Skeletal muscle satellite cell (primary cell): Measurements from ENCODE around the gene NFIB.

Source experiments
- H3K27me3 ChIP-seq: 2 replicates; pipeline ENCODE4 v1.7.0; 2013; ENCODE audit warnings: low read length; ENCODE audit not compliant: control insufficient read depth, insufficient read depth
- H3K36me3 ChIP-seq: 2 replicates; pipeline ENCODE4 v1.7.0; 2013; ENCODE audit warnings: mild to moderate bottlenecking, control low read depth, low read length; ENCODE audit not compliant: insufficient read depth
- H3K4me1 ChIP-seq: 2 replicates; pipeline ENCODE4 v1.7.0; 2013; ENCODE audit warnings: low read length; ENCODE audit not compliant: control insufficient read depth, insufficient read depth
- H3K4me2 ChIP-seq: 2 replicates; pipeline ENCODE4 v1.7.0; 2013; ENCODE audit warnings: mild to moderate bottlenecking, low read length
- H3K4me3 ChIP-seq: 2 replicates; pipeline ENCODE4 v1.7.0; 2013; ENCODE audit warnings: low read length
- H3K9ac ChIP-seq: 2 replicates; pipeline ENCODE4 v1.7.0; 2013; ENCODE audit warnings: mild to moderate bottlenecking, low read depth, low read length, moderate library complexity
- H3K9me3 ChIP-seq: replicated peaks from 2 replicates; pipeline ENCODE4 v1.7.0; 2013; ENCODE audit warnings: mild to moderate bottlenecking, control low read depth, low read length

The NFIB gene

DNA sequence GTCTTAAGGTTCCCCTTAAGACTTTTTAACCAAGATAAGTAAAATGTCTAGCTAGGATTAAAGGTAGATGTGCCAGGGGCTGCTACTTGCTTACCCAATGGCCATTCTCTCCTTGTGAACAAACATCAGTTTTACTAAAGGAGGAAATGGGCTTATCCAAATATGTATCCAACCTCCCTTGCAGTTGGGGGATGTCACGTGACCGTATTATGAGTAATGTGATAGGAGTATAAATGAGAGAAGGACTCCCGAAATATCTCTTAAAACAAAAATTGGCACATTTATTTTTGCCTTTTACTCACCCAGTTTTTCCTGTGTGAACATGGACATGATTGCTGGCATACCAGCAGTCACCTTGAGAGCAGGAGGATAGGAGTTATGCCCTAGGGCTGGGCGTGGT, 247.9 kb downstream of the NFIB start:
- Histone ChIP-seq H3K4me3 (no peak overlapping the region), H3K9ac (no peak overlapping the region), H3K27me3 (no peaks in the 10 kb centered on the region), H3K4me2 (no peak overlapping the region), H3K9me3 (no peaks in the 10 kb centered on the region), H3K36me3 (no peaks in the 10 kb centered on the region), H3K4me1 (no peaks in the 10 kb centered on the region)

GRCh38 chr9:14064940-14065339, 249.0 kb downstream of the NFIB start:
- Histone ChIP-seq H3K4me2 (no peak overlapping the region), H3K9me3 (no peaks in the 10 kb centered on the region), H3K9ac (no peak overlapping the region), H3K27me3 (no peaks in the 10 kb centered on the region), H3K4me1 (no peaks in the 10 kb centered on the region), H3K36me3 (no peaks in the 10 kb centered on the region), H3K4me3 (no peak overlapping the region)

DNA sequence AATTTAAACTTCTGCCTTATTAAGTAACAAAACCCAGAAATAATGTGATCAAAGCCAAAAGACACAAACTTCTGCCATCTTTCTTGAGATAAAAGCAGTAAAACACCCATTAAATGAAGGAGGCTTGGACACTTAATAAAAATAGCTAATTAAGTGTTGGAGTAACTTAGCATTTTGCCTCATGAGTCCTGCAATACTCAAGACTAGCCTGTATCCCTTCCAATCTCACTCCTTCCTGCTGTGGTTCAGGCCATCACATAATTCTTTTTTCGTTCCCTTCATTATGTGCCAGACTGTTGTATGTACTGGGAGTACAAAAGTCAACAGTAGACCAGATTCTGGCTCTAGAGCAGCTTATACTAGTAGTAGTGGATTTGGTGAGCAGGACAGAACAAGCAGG, 250.2 kb downstream of the NFIB start:
- Histone ChIP-seq H3K36me3 (no peaks in the 10 kb centered on the region), H3K27me3 (no peaks in the 10 kb centered on the region), H3K4me3 (no peak overlapping the region), H3K4me1 (no peaks in the 10 kb centered on the region), H3K9me3 (no peaks in the 10 kb centered on the region), H3K4me2 (no peak overlapping the region), H3K9ac (no peak overlapping the region)

DNA sequence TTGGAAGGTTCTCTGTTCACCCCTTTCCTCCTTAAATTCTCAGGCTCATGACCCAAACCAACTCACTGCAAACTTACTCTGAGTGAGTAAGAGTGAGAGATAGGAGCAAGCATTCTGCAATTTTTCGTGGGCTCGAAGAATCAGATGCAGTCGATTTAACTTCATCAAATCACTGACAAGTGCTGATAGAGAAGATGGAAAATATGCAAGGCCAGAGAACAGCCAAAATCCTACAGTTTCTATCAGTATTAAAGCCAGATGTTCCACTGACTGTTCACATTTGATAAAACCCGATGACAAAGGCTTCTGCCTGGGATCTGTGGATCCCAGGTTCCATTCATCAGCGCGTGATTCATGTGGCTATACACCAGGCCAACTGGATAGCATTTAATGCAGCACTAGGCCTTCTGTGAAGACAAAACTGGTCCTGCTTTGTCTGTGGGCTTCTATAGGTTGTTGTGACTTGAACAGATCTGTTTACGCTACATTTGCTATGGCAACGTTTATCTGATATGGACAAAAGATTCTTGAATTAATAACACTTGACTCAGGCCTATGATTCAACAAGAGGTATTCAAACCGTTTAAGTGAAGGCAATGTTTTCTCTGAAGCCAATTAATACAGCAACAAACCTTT, 251.2 kb downstream of the NFIB start:
- Histone ChIP-seq H3K4me3 (no peak overlapping the region), H3K36me3 (no peaks in the 10 kb centered on the region), H3K9me3 (no peaks in the 10 kb centered on the region), H3K4me2 (no peak overlapping the region), H3K27me3 (no peaks in the 10 kb centered on the region), H3K9ac (no peak overlapping the region), H3K4me1 (peaks cover 3% of the 10 kb centered on the region)

DNA sequence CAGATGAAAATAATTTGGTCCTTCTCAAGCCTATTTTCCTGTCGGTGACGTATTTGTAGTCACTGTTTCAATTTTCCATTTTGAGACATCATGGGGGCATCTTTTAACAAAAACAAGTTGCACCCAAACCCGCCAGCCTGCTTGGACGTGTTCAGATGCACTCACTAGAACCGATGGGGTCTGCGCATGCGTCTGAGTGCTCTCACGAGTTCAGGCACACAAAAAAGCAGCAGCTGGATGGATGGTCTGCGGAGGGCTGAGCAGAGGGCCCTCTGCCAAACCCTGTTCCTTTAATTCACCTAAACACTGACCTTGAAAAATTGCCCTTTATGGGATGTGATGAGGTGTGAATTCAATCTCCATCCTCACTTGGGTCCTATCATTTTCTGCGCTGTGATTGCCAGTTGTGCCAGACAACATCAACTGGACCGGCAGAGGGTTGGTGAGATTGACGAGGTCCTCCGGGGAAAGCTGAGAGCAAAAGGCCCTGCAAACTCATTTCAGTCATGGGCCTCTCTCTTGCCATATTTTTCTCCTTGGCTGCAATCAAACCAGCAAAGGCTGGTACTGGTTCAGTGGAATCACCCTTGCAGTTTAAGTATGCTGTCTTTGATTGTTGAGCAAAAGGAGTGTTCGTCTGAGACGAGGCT, 251.9 kb downstream of the NFIB start:
- Histone ChIP-seq H3K4me1 (peaks cover 3% of the 10 kb centered on the region), H3K9ac (no peak overlapping the region), H3K36me3 (no peaks in the 10 kb centered on the region), H3K4me2 (no peak overlapping the region), H3K4me3 (no peak overlapping the region), H3K9me3 (no peaks in the 10 kb centered on the region), H3K27me3 (no peaks in the 10 kb centered on the region)

GRCh38 chr9:14058325-14058688, 255.6 kb downstream of the NFIB start:
- peaks cover 3% of the 10 kb centered on the region for H3K4me1 ChIP-seq
- no peaks in the 10 kb centered on the region for H3K27me3 ChIP-seq
- H3K36me3 ChIP-seq = no peaks in the 10 kb centered on the region
- H3K9me3 ChIP-seq = no peaks in the 10 kb centered on the region
- H3K9ac ChIP-seq = no peak overlapping the region
- H3K4me2 ChIP-seq = no peak overlapping the region
- no peak overlapping the region for H3K4me3 ChIP-seq

- Histone ChIP-seq H3K4me2 (no peak overlapping the region), H3K4me1 (peaks cover 3% of the 10 kb centered on the region)
Observed at GRCh38 chr9:14057368-14058324, 256.3 kb downstream of the NFIB start.

GRCh38 chr9:14056316-14056861, 257.6 kb downstream of the NFIB start:
- H3K27me3 ChIP-seq = no peaks in the 10 kb centered on the region
- no peaks in the 10 kb centered on the region for H3K36me3 ChIP-seq
- H3K4me1 ChIP-seq = peaks cover 3% of the 10 kb centered on the region
- no peak overlapping the region for H3K9ac ChIP-seq
- H3K4me3 ChIP-seq = no peak overlapping the region
- H3K9me3 ChIP-seq = no peaks in the 10 kb centered on the region
- H3K4me2 ChIP-seq = no peak overlapping the region

More at GRCh38 chr9:14057368-14058324, 256.3 kb downstream of the NFIB start:
- H3K4me3 ChIP-seq = no peak overlapping the region
- no peak overlapping the region for H3K9ac ChIP-seq
- no peaks in the 10 kb centered on the region for H3K9me3 ChIP-seq
- H3K36me3 ChIP-seq = no peaks in the 10 kb centered on the region
- no peaks in the 10 kb centered on the region for H3K27me3 ChIP-seq

DNA sequence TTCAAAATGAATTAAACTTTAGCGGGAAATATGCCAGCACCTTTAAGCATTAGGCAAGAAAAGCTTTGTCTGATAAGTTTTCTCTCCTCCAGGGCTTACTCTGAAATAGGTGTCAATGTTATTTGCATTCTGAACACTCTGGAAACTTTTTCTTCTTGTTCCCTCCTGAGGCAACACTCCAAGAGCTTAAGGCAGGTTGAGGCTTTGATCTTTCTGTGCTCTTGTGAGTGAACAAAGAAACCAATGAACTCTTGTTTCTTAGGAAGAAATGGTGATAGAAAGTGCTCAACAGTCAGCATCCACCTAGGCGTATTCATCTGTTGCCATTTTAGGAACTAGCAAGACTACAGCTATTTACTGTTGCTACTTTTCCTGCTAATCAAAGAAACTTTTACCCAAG, 259.8 kb downstream of the NFIB start:
- no peak overlapping the region for H3K9ac ChIP-seq
- no peaks in the 10 kb centered on the region for H3K36me3 ChIP-seq
- H3K4me1 ChIP-seq = peaks cover 3% of the 10 kb centered on the region
- no peak overlapping the region for H3K4me3 ChIP-seq
- no peaks in the 10 kb centered on the region for H3K27me3 ChIP-seq
- H3K9me3 ChIP-seq = no peaks in the 10 kb centered on the region
- no peak overlapping the region for H3K4me2 ChIP-seq

DNA sequence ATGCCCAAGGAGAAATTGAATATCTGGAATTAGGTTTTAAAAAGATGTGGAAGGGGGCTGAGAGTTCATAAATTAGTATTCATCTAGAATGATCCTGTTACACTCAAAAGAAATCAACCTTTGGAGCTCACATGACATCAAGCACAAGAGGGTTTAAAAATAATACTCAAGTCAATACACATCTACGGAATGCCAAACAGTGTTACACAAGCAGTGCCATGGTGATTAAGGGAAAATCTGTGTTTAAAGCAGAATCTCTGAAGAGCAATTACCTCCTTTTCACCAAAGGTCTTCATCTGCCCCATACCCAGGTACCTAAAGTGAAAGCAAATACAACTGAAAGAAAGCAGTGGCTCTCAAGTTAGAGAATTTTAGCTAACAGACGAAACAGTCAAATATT, 261.6 kb downstream of the NFIB start:
- no peaks in the 10 kb centered on the region for H3K36me3 ChIP-seq
- H3K9me3 ChIP-seq = no peaks in the 10 kb centered on the region

GRCh38 chr9:14051419-14051818, 262.5 kb downstream of the NFIB start:
- Histone ChIP-seq H3K27me3 (no peaks in the 10 kb centered on the region), H3K4me1 (no peaks in the 10 kb centered on the region)

More for the DNA sequence above, 261.6 kb downstream of the NFIB start:
- no peaks in the 10 kb centered on the region for H3K4me1 ChIP-seq
- H3K9ac ChIP-seq = no peak overlapping the region
- no peak overlapping the region for H3K4me2 ChIP-seq
- H3K27me3 ChIP-seq = no peaks in the 10 kb centered on the region
- no peak overlapping the region for H3K4me3 ChIP-seq

More at GRCh38 chr9:14051419-14051818, 262.5 kb downstream of the NFIB start:
- Histone ChIP-seq H3K36me3 (no peaks in the 10 kb centered on the region), H3K9me3 (no peaks in the 10 kb centered on the region), H3K4me3 (no peak overlapping the region), H3K4me2 (no peak overlapping the region), H3K9ac (no peak overlapping the region)
